NB4 (cell line): ENCODE measurements around the gene CDH12.

ENCODE experiments used
- POLR2A ChIP-seq: IDR thresholded peaks from 2 replicates; pipeline ENCODE4 v1.6.1; 2011; ENCODE audit warnings: mild to moderate bottlenecking; ENCODE audit not compliant: insufficient read length; ENCODE audit errors: extremely low read depth
- TF ChIP-seq, protein P1 (sequence below): IDR thresholded peaks from one replicate; pipeline ENCODE4 v1.5.1; 2012; ENCODE audit warnings: low read depth, low read length

DNA sequence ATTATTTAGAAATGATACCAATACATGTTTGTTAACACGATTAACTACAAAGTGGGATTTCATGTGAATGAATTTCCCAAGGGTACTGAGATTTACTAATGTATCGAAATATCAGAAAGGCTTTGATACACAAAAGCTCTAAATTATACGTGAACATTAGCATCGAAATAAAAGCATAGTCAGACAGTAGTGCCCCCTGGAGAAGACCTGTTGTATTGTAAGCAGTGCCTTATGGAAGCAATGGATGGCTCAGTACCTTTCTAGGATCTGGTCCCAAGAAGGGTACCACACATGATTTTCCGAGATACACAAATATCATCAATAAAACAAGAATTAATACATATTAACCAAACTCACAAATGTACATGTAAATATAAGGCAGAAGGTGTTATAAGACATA lies 153.8 kb downstream of the CDH12 start:
- TF ChIP-seq, protein P1, sequence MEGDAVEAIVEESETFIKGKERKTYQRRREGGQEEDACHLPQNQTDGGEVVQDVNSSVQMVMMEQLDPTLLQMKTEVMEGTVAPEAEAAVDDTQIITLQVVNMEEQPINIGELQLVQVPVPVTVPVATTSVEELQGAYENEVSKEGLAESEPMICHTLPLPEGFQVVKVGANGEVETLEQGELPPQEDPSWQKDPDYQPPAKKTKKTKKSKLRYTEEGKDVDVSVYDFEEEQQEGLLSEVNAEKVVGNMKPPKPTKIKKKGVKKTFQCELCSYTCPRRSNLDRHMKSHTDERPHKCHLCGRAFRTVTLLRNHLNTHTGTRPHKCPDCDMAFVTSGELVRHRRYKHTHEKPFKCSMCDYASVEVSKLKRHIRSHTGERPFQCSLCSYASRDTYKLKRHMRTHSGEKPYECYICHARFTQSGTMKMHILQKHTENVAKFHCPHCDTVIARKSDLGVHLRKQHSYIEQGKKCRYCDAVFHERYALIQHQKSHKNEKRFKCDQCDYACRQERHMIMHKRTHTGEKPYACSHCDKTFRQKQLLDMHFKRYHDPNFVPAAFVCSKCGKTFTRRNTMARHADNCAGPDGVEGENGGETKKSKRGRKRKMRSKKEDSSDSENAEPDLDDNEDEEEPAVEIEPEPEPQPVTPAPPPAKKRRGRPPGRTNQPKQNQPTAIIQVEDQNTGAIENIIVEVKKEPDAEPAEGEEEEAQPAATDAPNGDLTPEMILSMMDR, result no peak
- no peak for TF ChIP-seq POLR2A
